ENCODE results near the gene MRM3. TPM values are rescaled to one million over a fixed set of nuclear protein-coding genes. Genes with fewer than 3 reads are reported as not detected.
A peak's percentile ranks its signal among the peaks of the same experiment; 100 is the strongest.
"Not testable (repeated sequence)": the region's sequence is repeated elsewhere in the genome, so short reads cannot be mapped to it uniquely, and the experiment has no call there.

Gene MRM3
- total RNA-seq, 1 donor from 2014 or later: 18.7 TPM

GRCh38 chr17:746181-746580 is 36.0 kb upstream of the MRM3 start:
- Histone ChIP-seq H3K36me3 (peaks cover 64% of the 10 kb centered on the region), H3K4me1 (peaks cover 15% of the 10 kb centered on the region), H3K9me3 (replicated peaks) (no peaks in the 10 kb centered on the region), H3K4me3 (no peak overlapping the region), H3K27me3 (ENCODE audit: low read depth) (no peaks in the 10 kb centered on the region), H3K27ac (replicated peaks) (no peak overlapping the region)
- intact Hi-C loops (cut with micrococcal nuclease): no loop called here
- TF ChIP-seq CTCF (IDR thresholded peaks at IDR 0.05; ENCODE audit: borderline replicate concordance): no peak
- DNase-seq: no peak

- no peaks in the 10 kb centered on the region for H3K9me3 ChIP-seq (replicated peaks)
- TF ChIP-seq CTCF (IDR thresholded peaks at IDR 0.05; ENCODE audit: borderline replicate concordance): no peak
- no peak overlapping the region for H3K4me3 ChIP-seq
- peaks cover 23% of the 10 kb centered on the region for H3K4me1 ChIP-seq
- no peaks in the 10 kb centered on the region for H3K27me3 ChIP-seq (ENCODE audit: low read depth)
- intact Hi-C loops (cut with micrococcal nuclease): no loop called here
- peaks cover 57% of the 10 kb centered on the region for H3K36me3 ChIP-seq
- DNase-seq: no peak
- no peak overlapping the region for H3K27ac ChIP-seq (replicated peaks)
These were observed 35.1 kb upstream of the MRM3 start for GRCh38 chr17:746783-747629.

- intact Hi-C loops (cut with micrococcal nuclease); H3K4me3 ChIP-seq; H3K9me3 ChIP-seq (replicated peaks); H3K27ac ChIP-seq (replicated peaks); H3K27me3 ChIP-seq (ENCODE audit: low read depth); DNase-seq: not testable (repeated sequence)
- Histone ChIP-seq H3K4me1 (peaks cover 32% of the 10 kb centered on the region), H3K36me3 (peaks cover 43% of the 10 kb centered on the region)
These were observed 33.5 kb upstream of the MRM3 start for GRCh38 chr17:748604-749003.

GRCh38 chr17:749359-749758 is 32.8 kb upstream of the MRM3 start:
- H3K4me3 ChIP-seq; H3K27me3 ChIP-seq (ENCODE audit: low read depth); intact Hi-C loops (cut with micrococcal nuclease); H3K9me3 ChIP-seq (replicated peaks); H3K27ac ChIP-seq (replicated peaks); DNase-seq: not testable (repeated sequence)
- H3K36me3 ChIP-seq: peaks cover 35% of the 10 kb centered on the region
- peaks cover 32% of the 10 kb centered on the region for H3K4me1 ChIP-seq

- intact Hi-C loops (cut with micrococcal nuclease): no loop called here
- no peaks in the 10 kb centered on the region for H3K27me3 ChIP-seq (ENCODE audit: low read depth)
- TF ChIP-seq CTCF (IDR thresholded peaks at IDR 0.05; ENCODE audit: borderline replicate concordance): no peak
- H3K9me3 ChIP-seq (replicated peaks): no peaks in the 10 kb centered on the region
- no peak overlapping the region for H3K27ac ChIP-seq (replicated peaks)
- H3K4me3 ChIP-seq: peak overlapping the region; percentile 99
- DNase-seq: no peak
- H3K36me3 ChIP-seq: peaks cover 24% of the 10 kb centered on the region
- H3K4me1 ChIP-seq: peaks cover 32% of the 10 kb centered on the region
These were observed 31.6 kb upstream of the MRM3 start for GRCh38 chr17:750431-751037.

GRCh38 chr17:751269-752001 is 30.7 kb upstream of the MRM3 start:
- no peaks in the 10 kb centered on the region for H3K9me3 ChIP-seq (replicated peaks)
- intact Hi-C loops (cut with micrococcal nuclease): no loop called here
- H3K4me1 ChIP-seq: peaks cover 38% of the 10 kb centered on the region
- peak overlapping the region; percentile 88 for H3K27ac ChIP-seq (replicated peaks)
- no peak for TF ChIP-seq CTCF (IDR thresholded peaks at IDR 0.05; ENCODE audit: borderline replicate concordance)
- no peaks in the 10 kb centered on the region for H3K27me3 ChIP-seq (ENCODE audit: low read depth)
- H3K4me3 ChIP-seq: peak overlapping the region; percentile 99
- peak; percentile 26 for DNase-seq
- peaks cover 15% of the 10 kb centered on the region for H3K36me3 ChIP-seq

All from left ventricle myocardium inferior (tissue), 1 donor.